ENCODE results near the gene CADPS2. TPM values are rescaled to one million over a fixed set of nuclear protein-coding genes. Genes with fewer than 3 reads are reported as not detected.

CADPS2 gene
- total RNA-seq, 4 donors from 2014 or later = 27.3 to 154 (median 114) TPM

DNA sequence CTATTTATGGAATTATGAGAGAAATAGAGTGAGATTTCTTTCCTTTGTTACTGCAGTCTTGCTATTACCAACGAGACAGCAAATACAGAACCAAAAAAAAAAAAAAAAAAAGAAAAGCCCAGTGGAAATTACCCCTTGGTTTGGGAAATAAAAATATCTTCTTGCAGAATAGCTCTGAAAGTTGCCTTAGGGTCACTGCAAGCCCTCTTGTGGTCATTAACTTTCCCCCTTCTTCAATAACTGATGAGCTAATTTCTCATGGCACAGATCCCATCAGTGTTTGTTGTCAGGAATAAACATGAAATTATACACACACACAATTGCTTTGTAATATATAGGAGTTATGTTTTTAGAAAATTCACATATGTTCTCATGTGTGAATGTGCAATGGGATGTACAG is 470.8 kb downstream of the CADPS2 start:
- 58% methylated on average over 1 of the region's 1 CpG for WGBS
- no peaks in the 10 kb centered on the region for H3K9me3 ChIP-seq
- H3K4me1 ChIP-seq = no peaks in the 10 kb centered on the region
- intact Hi-C loops (cut with DNase I) = no loop called here
- DNase-seq (ENCODE audit: extremely low spot score) = no peak
- H3K36me3 ChIP-seq = no peaks in the 10 kb centered on the region
- TF ChIP-seq, protein P1, sequence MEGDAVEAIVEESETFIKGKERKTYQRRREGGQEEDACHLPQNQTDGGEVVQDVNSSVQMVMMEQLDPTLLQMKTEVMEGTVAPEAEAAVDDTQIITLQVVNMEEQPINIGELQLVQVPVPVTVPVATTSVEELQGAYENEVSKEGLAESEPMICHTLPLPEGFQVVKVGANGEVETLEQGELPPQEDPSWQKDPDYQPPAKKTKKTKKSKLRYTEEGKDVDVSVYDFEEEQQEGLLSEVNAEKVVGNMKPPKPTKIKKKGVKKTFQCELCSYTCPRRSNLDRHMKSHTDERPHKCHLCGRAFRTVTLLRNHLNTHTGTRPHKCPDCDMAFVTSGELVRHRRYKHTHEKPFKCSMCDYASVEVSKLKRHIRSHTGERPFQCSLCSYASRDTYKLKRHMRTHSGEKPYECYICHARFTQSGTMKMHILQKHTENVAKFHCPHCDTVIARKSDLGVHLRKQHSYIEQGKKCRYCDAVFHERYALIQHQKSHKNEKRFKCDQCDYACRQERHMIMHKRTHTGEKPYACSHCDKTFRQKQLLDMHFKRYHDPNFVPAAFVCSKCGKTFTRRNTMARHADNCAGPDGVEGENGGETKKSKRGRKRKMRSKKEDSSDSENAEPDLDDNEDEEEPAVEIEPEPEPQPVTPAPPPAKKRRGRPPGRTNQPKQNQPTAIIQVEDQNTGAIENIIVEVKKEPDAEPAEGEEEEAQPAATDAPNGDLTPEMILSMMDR (IDR thresholded peaks at IDR 0.05) = no peak
- TF ChIP-seq EP300 (IDR thresholded peaks at IDR 0.05) (no peak), POLR2AphosphoS5 (IDR thresholded peaks at IDR 0.05) (no peak), POLR2A (IDR thresholded peaks at IDR 0.05; ENCODE audit: low read depth) (no peak)
- no peak overlapping the region for H3K27ac ChIP-seq (replicated peaks in 1 of 4)
- H3K4me3 ChIP-seq = no peak overlapping the region
- H3K27me3 ChIP-seq = no peaks in the 10 kb centered on the region

DNA sequence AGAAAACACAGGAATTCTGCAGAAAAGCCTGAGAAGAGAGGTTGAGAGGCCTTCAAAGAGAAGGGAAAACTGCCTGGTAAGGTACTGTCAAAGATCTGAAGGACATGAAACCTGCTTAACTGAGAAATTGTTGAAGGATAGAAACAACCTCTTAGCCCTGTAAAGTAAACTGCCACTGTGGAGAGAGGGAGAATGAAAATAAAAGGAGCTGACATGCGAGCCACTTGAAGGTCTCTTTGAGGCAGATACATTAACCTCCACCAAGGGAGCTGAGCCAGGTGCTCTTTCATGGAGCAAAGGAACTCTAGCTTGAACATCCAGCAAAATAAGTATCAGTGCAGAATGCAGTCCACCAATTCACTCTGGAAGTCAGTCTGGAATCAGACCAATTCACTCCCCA is 472.9 kb downstream of the CADPS2 start:
- intact Hi-C loops (cut with DNase I) = no loop called here
- Histone ChIP-seq H3K4me3 (no peak overlapping the region), H3K9me3 (no peaks in the 10 kb centered on the region), H3K36me3 (no peaks in the 10 kb centered on the region), H3K4me1 (no peaks in the 10 kb centered on the region), H3K27me3 (no peaks in the 10 kb centered on the region), H3K27ac (replicated peaks in 1 of 4) (no peak overlapping the region)
- no peak for DNase-seq (ENCODE audit: extremely low spot score)
- WGBS = 58% methylated on average over 1 of the region's 1 CpG
- TF ChIP-seq EP300 (IDR thresholded peaks at IDR 0.05) (no peak), POLR2A (IDR thresholded peaks at IDR 0.05; ENCODE audit: low read depth) (no peak), POLR2AphosphoS5 (IDR thresholded peaks at IDR 0.05) (no peak)
- TF ChIP-seq, protein P1 (IDR thresholded peaks at IDR 0.05) = no peak

DNA sequence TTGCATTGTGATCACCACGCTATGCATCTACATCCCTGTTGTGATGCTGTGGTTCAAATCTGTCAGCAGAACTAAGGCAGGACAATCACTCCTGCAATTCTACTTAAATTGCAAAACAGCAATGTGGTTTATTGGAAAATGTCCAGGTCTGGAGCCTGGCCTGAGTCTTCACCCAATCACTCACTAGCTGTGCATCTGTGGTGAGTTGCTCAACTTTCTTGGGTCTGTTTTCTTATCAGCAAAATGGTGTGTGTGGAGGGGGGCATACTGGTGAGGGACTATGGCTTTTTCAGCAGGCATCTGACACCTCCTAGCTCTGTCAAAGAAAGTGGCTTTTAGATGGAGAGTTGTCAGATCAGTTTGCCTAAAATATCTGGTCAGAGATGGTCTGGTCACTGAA is 473.4 kb downstream of the CADPS2 start:
- Histone ChIP-seq H3K4me3 (no peak overlapping the region), H3K9me3 (no peaks in the 10 kb centered on the region), H3K27ac (replicated peaks in 1 of 4) (no peak overlapping the region), H3K27me3 (no peaks in the 10 kb centered on the region), H3K4me1 (no peaks in the 10 kb centered on the region), H3K36me3 (no peaks in the 10 kb centered on the region)
- no peak for DNase-seq (ENCODE audit: extremely low spot score)
- WGBS = 84% methylated on average over 1 of the region's 1 CpG
- intact Hi-C loops (cut with DNase I) = no loop called here
- TF ChIP-seq POLR2AphosphoS5 (IDR thresholded peaks at IDR 0.05) = no peak
- TF ChIP-seq, protein P1 (IDR thresholded peaks at IDR 0.05) = no peak
- TF ChIP-seq POLR2A (IDR thresholded peaks at IDR 0.05; ENCODE audit: low read depth) = no peak
- no peak for TF ChIP-seq EP300 (IDR thresholded peaks at IDR 0.05)

DNA sequence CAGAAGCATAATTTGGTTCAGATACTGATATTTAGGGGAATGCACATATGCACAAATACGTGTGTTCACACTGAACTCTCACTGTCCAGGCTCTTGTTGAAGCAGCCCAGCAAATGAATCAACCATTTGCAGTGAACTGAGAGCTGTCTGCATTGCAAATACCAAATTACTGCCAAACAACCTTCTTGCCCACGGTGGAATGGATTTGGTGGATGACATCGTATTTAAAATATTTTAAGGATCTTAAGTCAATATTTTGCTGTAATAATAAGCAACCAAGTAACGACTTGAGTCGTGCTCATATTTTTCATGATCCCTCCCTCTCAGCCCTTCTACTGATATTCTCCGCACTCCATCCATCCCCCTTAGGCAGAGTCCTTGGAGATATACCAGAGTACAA is 473.8 kb downstream of the CADPS2 start:
- Histone ChIP-seq H3K36me3 (peaks cover 0 to under 1% (median 0%) of the 10 kb centered on the region in 4 donors), H3K4me1 (no peaks in the 10 kb centered on the region), H3K9me3 (no peaks in the 10 kb centered on the region), H3K4me3 (no peak overlapping the region), H3K27me3 (no peaks in the 10 kb centered on the region), H3K27ac (replicated peaks in 1 of 4) (no peak overlapping the region)
- DNase-seq (ENCODE audit: extremely low spot score) = no peak
- intact Hi-C loops (cut with DNase I) = no loop called here
- 74% methylated on average over 6 of the region's 6 CpGs for WGBS
- no peak for TF ChIP-seq POLR2AphosphoS5 (IDR thresholded peaks at IDR 0.05)
- TF ChIP-seq EP300 (IDR thresholded peaks at IDR 0.05) = no peak
- no peak for TF ChIP-seq POLR2A (IDR thresholded peaks at IDR 0.05; ENCODE audit: low read depth)
- TF ChIP-seq, protein P1 (IDR thresholded peaks at IDR 0.05) = no peak

DNA sequence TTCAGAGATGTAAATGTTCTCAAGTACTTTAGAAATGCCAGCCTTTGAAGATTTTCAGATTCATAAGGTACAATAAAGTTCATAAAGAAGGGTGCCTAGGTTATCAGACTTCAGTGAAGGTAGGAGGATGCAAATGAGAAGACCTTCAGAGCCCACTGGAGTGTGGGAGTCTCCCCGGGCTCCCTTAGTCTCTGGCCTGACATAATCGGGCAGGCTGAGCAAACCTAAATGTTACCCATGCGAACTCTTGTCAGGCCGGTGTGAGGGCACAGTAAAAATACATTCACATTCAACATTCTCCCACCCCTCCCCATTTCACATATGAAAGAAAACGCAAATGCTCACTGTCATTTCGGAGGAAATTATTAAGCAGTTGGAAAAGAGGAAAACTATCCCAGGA is 479.1 kb downstream of the CADPS2 start:
- no peaks in the 10 kb centered on the region for H3K9me3 ChIP-seq
- H3K4me3 ChIP-seq = no peak overlapping the region
- WGBS = 88% methylated on average over 6 of the region's 6 CpGs
- peaks cover 0 to 21% (median 10%) of the 10 kb centered on the region in 4 donors for H3K36me3 ChIP-seq
- intact Hi-C loops (cut with DNase I) = no loop called here
- no peaks in the 10 kb centered on the region for H3K27me3 ChIP-seq
- no peak overlapping the region for H3K27ac ChIP-seq (replicated peaks in 1 of 4)
- no peaks in the 10 kb centered on the region for H3K4me1 ChIP-seq
- TF ChIP-seq POLR2AphosphoS5 (IDR thresholded peaks at IDR 0.05) (no peak), EP300 (IDR thresholded peaks at IDR 0.05) (no peak), POLR2A (IDR thresholded peaks at IDR 0.05; ENCODE audit: low read depth) (no peak)
- TF ChIP-seq, protein P1 (IDR thresholded peaks at IDR 0.05) = no peak
- no peak for DNase-seq (ENCODE audit: extremely low spot score)
